HG02588 (cell line): ENCODE data around the gene LRCH1.

Experiments
- ATAC-seq: cut with Tn5 transposase; IDR thresholded peaks from one replicate; pipeline ENCODE4 v1.9.1; 2021; ENCODE audit warnings: mild to moderate bottlenecking, moderate library complexity; ENCODE audit not compliant: unreplicated experiment

Gene LRCH1

DNA sequence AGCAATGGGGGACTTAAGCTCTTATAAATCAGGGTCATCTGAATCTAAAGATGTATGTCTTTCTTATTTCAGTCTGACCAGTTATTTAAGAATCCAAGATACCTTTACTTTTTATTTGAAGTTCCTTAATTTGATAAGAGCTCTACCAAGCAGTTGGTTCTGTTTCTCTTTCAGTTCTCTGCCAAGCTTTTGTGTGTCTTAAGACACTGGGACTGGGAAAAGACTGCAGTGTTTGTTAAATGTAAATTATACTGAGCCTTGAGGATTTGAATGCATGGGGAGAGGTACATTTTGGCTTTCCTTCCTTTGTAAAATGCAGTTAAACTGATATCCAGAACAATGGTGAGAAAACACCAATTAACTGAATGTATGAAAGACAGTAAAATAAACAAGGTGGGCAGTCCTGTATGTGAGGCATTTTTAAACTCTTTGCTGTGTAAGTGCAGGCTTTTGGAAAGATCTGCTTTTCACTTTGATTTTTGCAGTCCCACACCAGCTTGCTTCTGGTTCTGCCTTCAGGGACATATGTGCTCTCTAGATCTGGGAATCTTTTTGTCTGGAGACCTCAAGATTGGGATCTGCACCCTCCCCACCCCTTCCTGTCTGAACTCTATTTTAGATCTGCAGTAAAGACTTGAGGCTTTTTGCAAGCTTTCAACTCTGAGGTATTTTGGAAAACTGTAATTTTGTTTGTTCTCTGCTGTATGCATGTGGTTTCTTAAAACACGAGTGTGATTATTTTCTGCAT, 77.6 kb downstream of the LRCH1 start:
- ATAC-seq, result no peak

GRCh38 chr13:46631179-46631542, 78.2 kb downstream of the LRCH1 start:
- ATAC-seq, result no peak

- ATAC-seq, result no peak
Observed at GRCh38 chr13:46632176-46632575, 79.2 kb downstream of the LRCH1 start.

DNA sequence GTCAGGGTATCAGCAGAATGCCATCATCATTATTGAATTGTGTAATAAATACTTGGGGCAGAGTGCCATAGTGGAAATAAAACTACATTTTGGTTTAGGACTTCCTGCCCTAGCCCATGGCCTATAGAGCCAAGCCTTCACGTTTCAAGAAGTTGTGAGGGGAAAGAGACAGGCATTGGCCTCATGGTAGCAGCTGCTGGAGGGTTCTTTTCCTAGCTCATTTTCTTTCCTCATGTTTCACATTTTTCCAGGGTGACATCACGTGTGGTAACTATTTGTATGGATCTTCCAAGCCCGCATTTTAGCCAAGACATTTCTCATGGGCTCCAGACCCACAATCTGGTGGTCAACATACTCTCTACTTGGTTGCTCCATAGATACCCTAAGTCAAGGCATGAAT, 80.4 kb downstream of the LRCH1 start:
- ATAC-seq, result no peak

GRCh38 chr13:46636451-46636850, 83.5 kb downstream of the LRCH1 start:
- ATAC-seq, result no peak

DNA sequence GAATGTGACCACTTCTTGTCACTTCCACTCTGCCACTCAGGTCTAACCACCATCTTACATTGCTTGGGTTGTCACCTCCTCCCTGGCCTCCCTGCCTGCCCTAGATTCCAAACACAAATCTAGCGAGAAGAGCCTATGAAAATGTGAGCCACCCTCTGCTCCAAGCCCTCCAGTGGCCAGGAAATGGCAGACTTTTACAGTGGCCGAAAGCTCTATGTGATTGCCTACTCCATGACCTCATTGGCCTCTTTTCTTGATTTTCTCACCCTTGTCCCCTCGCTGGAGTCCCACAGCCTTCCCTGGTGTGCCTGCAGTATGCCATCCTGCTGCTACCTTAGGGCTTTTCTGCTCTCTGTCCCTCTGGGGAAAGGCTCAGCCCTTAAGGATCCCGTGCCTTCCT, 84.2 kb downstream of the LRCH1 start:
- no peak for ATAC-seq

DNA sequence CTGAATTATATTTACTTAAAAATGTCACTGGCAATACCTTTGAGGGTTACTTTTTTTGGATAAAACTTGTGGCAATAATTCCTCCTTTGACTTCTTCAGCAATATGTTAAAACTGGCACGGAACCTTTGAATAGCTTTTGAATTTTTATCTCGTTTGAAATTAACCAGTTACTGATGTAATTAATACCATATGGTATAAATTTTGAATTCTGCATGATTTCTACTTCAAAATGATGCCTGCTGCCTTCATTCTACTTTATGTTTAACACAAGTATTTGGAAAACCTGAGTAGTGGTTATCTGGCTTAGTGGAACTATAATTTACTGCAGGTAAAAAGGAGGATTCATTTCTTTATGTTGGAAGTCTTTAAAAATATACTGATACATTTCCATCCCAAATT, 85.3 kb downstream of the LRCH1 start:
- no peak for ATAC-seq

DNA sequence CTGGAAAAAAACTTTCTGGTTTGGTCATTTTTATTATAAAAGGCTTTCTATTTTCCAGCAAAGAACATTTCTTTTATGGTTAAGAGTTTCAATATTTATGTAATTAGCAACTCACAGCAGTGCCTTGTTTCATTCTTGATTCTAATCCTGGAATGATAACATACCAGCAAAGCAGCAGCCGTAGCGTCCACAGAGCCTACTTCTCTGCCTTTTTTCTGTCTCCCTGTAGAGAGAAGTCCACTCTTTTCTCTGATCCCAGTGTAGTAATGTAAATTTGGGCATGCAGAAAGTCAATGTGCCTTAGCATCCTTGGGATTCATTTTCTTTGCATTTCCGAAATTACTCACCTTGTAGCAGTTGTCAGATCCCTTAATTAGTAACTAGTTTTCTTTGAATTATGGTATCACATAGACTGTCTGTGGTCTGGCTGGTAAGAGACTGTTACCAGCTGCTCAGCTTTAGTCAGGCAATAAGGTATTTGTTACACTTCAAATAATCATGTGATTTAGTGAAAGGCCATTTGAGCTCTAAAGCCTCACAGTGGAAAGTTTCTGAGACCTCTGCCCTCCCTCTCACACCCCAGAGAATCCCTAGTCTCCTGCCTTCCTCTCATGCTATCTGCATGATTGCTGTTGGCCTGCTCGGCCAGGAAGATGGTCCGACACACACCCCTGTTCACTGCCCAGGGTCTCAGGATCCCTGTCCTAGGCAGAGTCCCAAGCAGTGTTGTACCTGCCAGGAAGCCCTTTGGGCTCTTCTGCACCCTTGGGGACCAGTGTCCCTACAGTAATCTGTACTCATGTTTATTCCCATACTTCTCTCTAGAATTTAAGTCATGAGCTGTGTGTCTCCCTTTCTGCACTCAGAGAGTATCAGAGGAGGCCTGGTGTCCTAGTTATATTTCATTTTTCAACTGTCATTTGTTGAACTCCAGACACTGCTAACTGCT, 86.3 kb downstream of the LRCH1 start:
- peak; percentile 87 for ATAC-seq

- no peak for ATAC-seq
Observed at GRCh38 chr13:46640843-46641242, 87.9 kb downstream of the LRCH1 start.

DNA sequence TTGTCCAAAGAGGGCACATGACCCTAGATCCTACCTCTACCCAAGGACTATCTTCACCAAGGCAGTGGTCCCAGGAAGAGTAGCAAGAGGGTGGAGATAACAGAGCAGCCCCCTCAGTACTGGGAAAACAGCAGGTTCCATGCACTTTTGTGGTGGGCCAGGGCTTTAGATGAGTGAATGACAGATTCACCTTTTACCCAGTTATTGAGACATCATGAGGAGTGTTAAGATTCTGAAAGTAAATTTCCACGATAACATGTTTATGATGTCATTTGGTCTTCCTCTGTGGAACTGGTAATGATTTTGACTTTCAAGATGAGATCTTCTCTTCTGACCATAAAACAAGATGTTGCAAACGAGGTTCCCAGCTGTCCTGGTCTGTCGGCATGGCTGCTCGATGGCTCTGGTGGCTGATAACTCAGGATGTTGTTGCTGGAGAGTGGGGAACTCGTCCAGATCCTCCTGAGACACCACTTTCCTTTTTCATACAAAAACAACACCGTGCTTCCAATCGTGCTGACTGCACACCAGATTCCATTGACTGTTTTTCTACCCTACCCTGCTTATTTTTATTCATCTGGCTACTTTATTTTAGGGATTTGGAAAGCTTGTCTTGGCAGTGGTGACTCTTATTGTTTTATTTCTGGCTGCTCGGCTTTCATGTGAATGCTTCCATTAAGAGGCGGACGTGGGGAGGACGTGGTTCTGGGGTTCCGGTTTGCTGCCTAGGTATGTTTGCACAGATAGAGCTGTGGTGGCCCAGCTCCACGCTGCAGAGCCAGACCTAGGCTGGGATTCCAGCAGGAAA, 88.5 kb downstream of the LRCH1 start:
- ATAC-seq, result no peak

DNA sequence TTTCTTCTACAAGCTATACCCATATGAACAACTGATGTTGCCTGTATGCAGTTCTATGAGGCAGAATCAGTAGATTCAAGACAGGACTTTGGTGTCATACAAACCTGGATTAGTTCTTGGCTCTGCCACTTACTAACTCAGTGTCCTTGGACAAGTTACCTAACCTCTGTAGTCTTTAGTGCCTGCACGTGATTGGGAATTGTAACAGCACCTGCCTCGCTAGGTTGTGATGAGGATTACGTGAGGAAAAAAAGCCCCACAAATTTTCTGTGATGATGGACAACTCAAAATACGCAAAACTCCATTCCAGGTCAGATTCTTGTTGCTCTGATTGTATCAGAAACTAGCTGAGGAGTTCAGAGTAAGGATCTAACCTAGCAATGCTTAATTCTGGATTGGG, 89.3 kb downstream of the LRCH1 start:
- ATAC-seq, result no peak

DNA sequence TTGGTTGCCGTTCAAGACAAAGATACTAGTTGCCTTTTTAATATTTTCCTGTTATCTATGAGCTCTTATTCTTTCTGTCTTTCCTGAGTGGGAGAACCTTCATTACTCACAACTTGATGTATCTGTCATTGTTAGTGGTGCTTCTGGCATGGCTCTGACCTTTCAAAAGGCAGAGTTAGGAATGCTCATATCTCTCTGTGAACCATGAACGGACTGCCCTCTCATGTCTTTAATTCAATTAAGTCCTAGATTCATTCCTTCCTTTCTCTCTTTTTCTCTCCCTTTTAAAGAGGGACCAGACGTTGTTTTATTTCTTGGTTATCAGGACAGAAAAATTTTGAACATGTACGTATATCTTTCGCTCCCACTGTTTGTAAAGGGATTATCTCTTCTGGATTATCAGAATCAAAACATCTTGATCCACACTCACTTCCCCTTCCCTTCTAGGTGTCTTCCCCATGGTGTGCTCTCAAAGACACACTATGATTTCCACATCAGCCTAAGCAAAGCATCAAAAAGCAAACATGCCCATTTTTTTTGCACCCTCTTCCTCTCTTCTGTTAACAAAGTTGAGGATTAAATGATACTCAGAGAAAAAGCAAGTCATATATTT, 90.3 kb downstream of the LRCH1 start:
- ATAC-seq, result no peak

DNA sequence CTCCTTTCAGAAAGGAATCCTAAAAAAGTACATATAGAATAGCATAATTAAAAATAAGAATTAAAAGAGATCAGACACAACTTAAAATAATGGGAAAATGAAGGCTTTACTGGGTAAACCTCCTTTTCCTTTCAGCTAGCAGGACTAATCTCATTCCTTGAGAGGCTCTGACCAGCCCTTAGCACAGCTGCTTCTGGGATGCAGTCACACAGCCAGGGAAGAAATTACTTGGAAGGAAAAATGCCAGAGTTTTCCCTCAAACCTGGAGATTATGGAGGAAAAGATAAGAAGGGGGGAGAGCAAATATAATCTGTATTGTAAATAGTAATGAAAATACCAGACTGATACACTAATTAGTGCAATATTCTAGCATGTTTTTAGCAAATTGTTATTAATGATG, 91.8 kb downstream of the LRCH1 start:
- ATAC-seq, result no peak

DNA sequence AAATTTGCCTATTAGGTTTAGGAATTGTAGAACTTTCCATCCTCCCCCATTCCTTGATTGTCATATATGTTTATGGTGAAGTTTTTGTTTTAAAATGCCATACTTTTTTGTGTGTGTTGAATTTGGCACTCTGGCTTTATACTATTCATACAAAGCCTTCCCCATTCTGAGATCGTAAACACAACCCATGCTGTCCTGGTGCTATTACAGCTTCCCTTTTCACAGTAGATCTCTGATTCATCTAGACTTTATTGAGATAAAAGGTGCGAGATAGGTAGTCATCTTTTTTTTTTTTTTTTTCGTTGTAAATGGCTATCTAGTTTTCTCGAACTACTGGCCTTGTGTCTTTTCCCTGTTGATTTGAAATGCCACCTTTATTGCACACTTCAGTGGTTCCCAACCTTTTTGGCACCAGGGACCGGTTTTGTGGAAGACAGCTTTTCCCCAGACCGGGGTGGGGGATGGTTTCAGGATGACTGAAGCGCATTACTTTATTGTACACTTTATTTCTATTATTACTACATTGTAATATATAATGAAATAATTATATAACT, 94.6 kb downstream of the LRCH1 start:
- ATAC-seq, result no peak

DNA sequence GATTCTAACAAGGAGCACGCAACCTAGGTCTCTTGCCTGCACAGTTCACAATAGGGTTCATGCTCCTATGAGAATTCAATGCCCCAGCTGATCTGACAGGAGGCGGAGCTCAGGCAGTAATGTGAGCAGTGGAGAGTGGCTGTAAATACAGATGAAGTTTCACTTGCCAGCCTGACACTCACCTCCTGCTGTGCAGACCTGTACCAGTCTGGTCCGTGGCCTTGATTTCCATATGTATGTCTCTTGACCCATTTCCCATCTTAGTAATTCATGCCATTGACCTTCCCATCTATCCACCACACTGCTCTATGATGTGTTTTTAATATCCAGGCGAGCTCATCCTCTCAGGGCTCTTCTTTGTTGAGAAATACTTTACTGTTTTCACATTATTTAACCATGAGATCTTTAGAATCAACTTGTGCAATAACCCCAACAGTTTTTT, 95.2 kb downstream of the LRCH1 start:
- ATAC-seq, result peak; percentile 87

DNA sequence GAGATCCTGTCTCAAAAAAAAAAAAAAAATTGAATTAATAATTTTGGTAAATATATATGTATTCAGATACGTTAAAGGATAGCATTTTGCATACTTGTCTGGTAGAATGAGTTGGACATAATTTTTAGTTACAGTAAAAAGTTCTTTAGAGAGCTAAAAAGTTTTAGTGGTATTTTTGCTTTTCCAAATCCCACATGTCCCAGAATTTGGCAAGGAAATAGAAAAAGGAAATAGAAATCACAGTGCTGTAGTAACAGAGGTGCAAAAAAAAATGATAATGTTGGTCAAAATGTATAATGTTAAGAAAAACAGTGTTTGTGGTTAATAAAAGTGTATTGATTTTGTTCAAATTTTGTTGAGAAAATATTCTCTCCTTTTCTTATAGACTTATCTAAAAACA, 96.8 kb downstream of the LRCH1 start:
- ATAC-seq, result no peak

- no peak for ATAC-seq
Observed at GRCh38 chr13:46654951-46655350, 102.0 kb downstream of the LRCH1 start.

- no peak for ATAC-seq
Observed at GRCh38 chr13:46655377-46656180, 102.6 kb downstream of the LRCH1 start.

DNA sequence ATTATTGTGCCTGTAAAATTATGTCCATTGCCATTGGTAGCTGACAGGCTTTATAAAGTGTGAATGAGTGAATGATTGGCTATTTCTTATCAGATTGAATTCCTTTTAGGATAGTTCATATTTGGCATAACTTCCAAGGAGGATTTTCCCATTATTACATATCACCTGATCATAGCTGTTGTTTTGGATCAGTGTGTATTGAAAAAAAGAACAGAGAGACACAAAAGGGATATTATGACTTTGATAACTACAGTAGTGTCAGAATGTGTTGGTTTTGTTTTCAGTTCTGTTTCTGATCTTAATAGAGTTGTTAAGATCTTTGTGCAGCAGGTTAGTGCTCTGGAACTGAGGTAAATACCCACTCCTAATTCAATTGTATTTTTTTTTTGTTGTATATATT, 103.8 kb downstream of the LRCH1 start:
- peak; percentile 80 for ATAC-seq
